ENCODE results near the gene ATP2A3.

GRCh38 chr17:3993493-3994220 lies 29.4 kb upstream of the ATP2A3 start:
- no peak for TF ChIP-seq CTCF (conservative IDR thresholded peaks at IDR 0.05; ENCODE audit: low read depth, low read length)
- TF ChIP-seq EZH2 (IDR thresholded peaks at IDR 0.05; ENCODE audit: low read length, unreplicated experiment): no peak
